Esophagus squamous epithelium (tissue), 5 donors: Measurements from ENCODE around the gene SMAD4. TPM values are rescaled to one million over a fixed set of nuclear protein-coding genes. Genes with fewer than 3 reads are reported as not detected.

Source experiments
- DNase-seq: peaks from one replicate; lab custom pipeline; 2025; lab: John Stamatoyannopoulos, UW
- H3K27ac ChIP-seq, 4 donors: fragments of 200-600 bp; sonication (generic); one replicate each; pipeline ENCODE4 v1.5.1; 2016 to 2019; ENCODE audit warnings: mild to moderate bottlenecking in 1 of 4
- H3K27me3 ChIP-seq, 4 donors: fragments of 200-600 bp; sonication (generic); 1 replicate in 3 of 4; 2 replicates in 1 of 4; pipeline versions ENCODE4 v1.5.1 to v1.6.0; 2017 to 2021; ENCODE audit warnings: antibody characterized with exemption in 1 of 4
- H3K36me3 ChIP-seq, 3 donors: fragments of 200-600 bp; sonication (generic); one replicate each; pipeline ENCODE4 v1.5.1; 2016 to 2019
- H3K4me1 ChIP-seq, 3 donors: fragments of 200-600 bp; sonication (generic); one replicate each; pipeline ENCODE4 v1.5.1; 2017 to 2019
- H3K4me3 ChIP-seq, 4 donors: fragments of 200-600 bp; sonication (generic); 1 replicate in 3 of 4; 2 replicates in 1 of 4; pipeline ENCODE4 v1.5.1; 2016 to 2019; ENCODE audit warnings: mild to moderate bottlenecking in 2 of 4, moderate library complexity in 1 of 4
- H3K9me3 ChIP-seq, 3 donors: fragments of 200-600 bp; sonication (generic); one replicate each; pipeline ENCODE4 v1.5.1; 2016 to 2019
- CTCF ChIP-seq, 6 experiments: fragments of 450-650 bp in 4 of 6; fragments of 200-600 bp in 2 of 6; sonication (generic) in 2 of 6; IDR thresholded peaks; one replicate each; pipeline ENCODE4 v1.5.1; 2016 to 2019; ENCODE audit warnings: antibody characterized with exemption in 6 of 6, mild to moderate bottlenecking in 4 of 6, moderate library complexity in 4 of 6
- POLR2A ChIP-seq, 4 donors: fragments of 450-650 bp; IDR thresholded peaks; one replicate each; pipeline ENCODE4 v1.6.1; 2017; ENCODE audit warnings: antibody characterized with exemption in 4 of 4, mild to moderate bottlenecking in 4 of 4, moderate library complexity in 3 of 4
- WGBS, 2 donors: methylation state at CpG; one replicate each; pipeline ENCODE4 v1.1.5; 2018; 5-methylcytosine and 5-hydroxymethylcytosine counted together
- intact Hi-C: fragments of 100-400 bp; cut with DNase I; formaldehyde crosslinking; loops from one replicate; pipeline ENCODE4 v1.15.0; 2022
- total RNA-seq, 4 donors: library from RNA; depleted of rRNA; stranded (reverse); fragments of >200 nt; gene quantifications; one replicate each; pipeline ENCODE4 v1.1.0, GENCODE V29; 2016
- donor health status: DM: yes; HTN: yes; CAD: no.

SMAD4 gene
- total RNA-seq, 4 donors from 2014 or later, result 32.9 to 84.5 (median 49.3) TPM

DNA sequence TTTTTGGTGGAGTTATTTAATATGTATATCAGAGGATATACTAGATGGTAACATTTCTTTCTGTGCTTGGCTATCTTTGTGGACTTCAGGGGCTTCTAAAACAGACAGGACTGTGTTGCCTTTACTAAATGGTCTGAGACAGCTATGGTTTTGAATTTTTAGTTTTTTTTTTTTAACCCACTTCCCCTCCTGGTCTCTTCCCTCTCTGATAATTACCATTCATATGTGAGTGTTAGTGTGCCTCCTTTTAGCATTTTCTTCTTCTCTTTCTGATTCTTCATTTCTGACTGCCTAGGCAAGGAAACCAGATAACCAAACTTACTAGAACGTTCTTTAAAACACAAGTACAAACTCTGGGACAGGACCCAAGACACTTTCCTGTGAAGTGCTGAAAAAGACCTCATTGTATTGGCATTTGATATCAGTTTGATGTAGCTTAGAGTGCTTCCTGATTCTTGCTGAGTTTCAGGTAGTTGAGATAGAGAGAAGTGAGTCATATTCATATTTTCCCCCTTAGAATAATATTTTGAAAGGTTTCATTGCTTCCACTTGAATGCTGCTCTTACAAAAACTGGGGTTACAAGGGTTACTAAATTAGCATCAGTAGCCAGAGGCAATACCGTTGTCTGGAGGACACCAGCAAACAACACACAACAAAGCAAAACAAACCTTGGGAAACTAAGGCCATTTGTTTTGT, 52.7 kb downstream of the SMAD4 start:
- DNase-seq, result no peak
- Histone ChIP-seq H3K4me3 (no peak overlapping the region), H3K27me3 (no peaks in the 10 kb centered on the region), H3K4me1 (no peaks in the 10 kb centered on the region), H3K9me3 (no peaks in the 10 kb centered on the region), H3K27ac (no peak overlapping the region), H3K36me3 (peaks cover 0 to 91% (median 3%) of the 10 kb centered on the region in 3 donors)
- no peak for TF ChIP-seq POLR2A (IDR thresholded peaks at IDR 0.05)
- no peak for TF ChIP-seq CTCF (IDR thresholded peaks at IDR 0.05)
- intact Hi-C loops, result no loop called here
- WGBS, 2 donors, result 35 to 58% methylated on average over 2 of the region's 2 CpGs

DNA sequence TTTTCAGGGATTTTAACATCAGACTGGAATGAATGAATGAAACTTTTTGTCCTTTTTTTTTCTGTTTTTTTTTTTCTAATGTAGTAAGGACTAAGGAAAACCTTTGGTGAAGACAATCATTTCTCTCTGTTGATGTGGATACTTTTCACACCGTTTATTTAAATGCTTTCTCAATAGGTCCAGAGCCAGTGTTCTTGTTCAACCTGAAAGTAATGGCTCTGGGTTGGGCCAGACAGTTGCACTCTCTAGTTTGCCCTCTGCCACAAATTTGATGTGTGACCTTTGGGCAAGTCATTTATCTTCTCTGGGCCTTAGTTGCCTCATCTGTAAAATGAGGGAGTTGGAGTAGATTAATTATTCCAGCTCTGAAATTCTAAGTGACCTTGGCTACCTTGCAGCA, 53.4 kb downstream of the SMAD4 start:
- TF ChIP-seq POLR2A (IDR thresholded peaks at IDR 0.05), result no peak
- TF ChIP-seq CTCF (IDR thresholded peaks at IDR 0.05), result no peak
- Histone ChIP-seq H3K4me3 (no peak overlapping the region), H3K4me1 (no peaks in the 10 kb centered on the region), H3K27ac (no peak overlapping the region), H3K36me3 (peaks cover 0 to 84% (median 0%) of the 10 kb centered on the region in 3 donors), H3K27me3 (no peaks in the 10 kb centered on the region), H3K9me3 (peaks cover 0 to 6% (median 0%) of the 10 kb centered on the region in 3 donors)
- WGBS, 2 donors, result 75 to 100% methylated on average over 1 of the region's 1 CpG
- intact Hi-C loops, result no loop called here
- no peak for DNase-seq

DNA sequence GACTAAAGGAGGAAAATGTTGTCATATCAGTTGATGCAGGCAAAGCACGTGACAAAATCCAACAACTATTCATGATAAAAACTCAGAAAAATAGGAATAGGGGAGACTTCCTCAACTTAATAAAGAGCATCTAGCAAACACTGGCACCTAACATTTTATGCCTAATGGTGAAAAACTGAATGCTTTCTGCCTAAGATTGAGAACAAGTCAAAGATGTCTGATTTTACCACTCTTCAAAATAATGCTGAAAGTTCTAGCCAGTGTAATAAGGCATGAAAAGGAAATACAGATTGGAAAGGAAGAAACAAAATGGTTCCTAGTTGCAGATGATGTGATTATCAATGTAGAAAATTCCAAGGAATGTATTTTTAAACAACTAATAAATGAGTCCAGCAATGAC, 58.4 kb downstream of the SMAD4 start:
- intact Hi-C loops, result no loop called here
- TF ChIP-seq POLR2A (IDR thresholded peaks at IDR 0.05), result no peak
- no peak for TF ChIP-seq CTCF (IDR thresholded peaks at IDR 0.05)
- H3K4me3 ChIP-seq, result no peak overlapping the region
- H3K36me3 ChIP-seq, result peaks cover 0 to 34% (median 0%) of the 10 kb centered on the region in 3 donors
- no peak for DNase-seq
- H3K4me1 ChIP-seq, result no peaks in the 10 kb centered on the region
- H3K9me3 ChIP-seq, result peaks cover 0 to 8% (median 0%) of the 10 kb centered on the region in 3 donors
- H3K27ac ChIP-seq, result no peak overlapping the region
- 94 to 100% methylated on average over 1 of the region's 1 CpG for WGBS, 2 donors
- H3K27me3 ChIP-seq, result no peaks in the 10 kb centered on the region

GRCh38 chr18:51089691-51090090, 59.7 kb downstream of the SMAD4 start:
- peaks cover 0 to 8% (median 0%) of the 10 kb centered on the region in 3 donors for H3K9me3 ChIP-seq
- no peak for DNase-seq
- H3K27ac ChIP-seq, result no peak overlapping the region
- TF ChIP-seq POLR2A (IDR thresholded peaks at IDR 0.05) (no peak), CTCF (IDR thresholded peaks at IDR 0.05) (no peak)
- WGBS, 2 donors, result 86 to 89% methylated on average over 4 of the region's 4 CpGs
- peaks cover 0 to 22% (median 0%) of the 10 kb centered on the region in 3 donors for H3K36me3 ChIP-seq
- intact Hi-C loops, result no loop called here
- H3K4me3 ChIP-seq, result no peak overlapping the region
- no peaks in the 10 kb centered on the region for H3K4me1 ChIP-seq
- no peaks in the 10 kb centered on the region for H3K27me3 ChIP-seq

DNA sequence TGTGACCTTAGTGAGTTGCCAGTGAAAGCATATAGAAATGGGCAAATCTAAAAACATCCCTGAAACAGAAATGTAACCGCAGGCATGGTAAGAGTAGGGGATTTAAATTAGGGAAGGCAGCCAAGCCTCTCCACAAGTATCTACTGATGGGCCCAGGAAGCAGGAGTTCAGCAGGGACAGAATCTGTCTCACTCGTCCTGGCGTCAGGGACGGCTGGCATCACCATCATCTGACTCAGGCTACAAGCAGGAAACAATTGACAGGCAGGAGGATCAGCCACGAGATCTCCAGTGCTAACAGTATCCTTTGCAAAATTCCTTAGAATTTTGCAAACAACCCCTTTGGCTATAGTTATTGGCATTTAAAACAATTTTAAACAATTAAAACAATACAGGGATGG, 61.3 kb downstream of the SMAD4 start:
- Histone ChIP-seq H3K4me3 (no peak overlapping the region), H3K9me3 (peaks cover 0 to 8% (median 0%) of the 10 kb centered on the region in 3 donors), H3K27ac (no peak overlapping the region), H3K4me1 (no peaks in the 10 kb centered on the region), H3K36me3 (peaks cover 0 to 6% (median 0%) of the 10 kb centered on the region in 3 donors), H3K27me3 (no peaks in the 10 kb centered on the region)
- TF ChIP-seq POLR2A (IDR thresholded peaks at IDR 0.05) (no peak), CTCF (IDR thresholded peaks at IDR 0.05) (no peak)
- no peak for DNase-seq
- WGBS, 2 donors, result 50 to 56% methylated on average over 5 of the region's 5 CpGs
- intact Hi-C loops, result no loop called here
